GM19035 (cell line): ENCODE data around the gene PARP9.

Source experiments
- ATAC-seq: cut with Tn5 transposase; IDR thresholded peaks from one replicate; pipeline ENCODE4 v1.9.1; 2021; ENCODE audit not compliant: unreplicated experiment

The PARP9 gene

GRCh38 chr3:122564155-122564912 is at the start of gene PARP9, which contains the start of gene DTX3L:
Gene PARP9, minus strand, starts transcription at chr3:122564300. Its CDS starts 4,680 bp downstream, at chr3:122559620.
Gene DTX3L, plus strand, starts transcription at chr3:122564338. Its CDS starts 89 bp downstream, at chr3:122564427.
- ATAC-seq = peak; percentile 70

- ATAC-seq = no peak
Measured at GRCh38 chr3:122612696-122613095, 48.6 kb upstream of the PARP9 start.

GRCh38 chr3:122609798-122610559 is 45.9 kb upstream of the PARP9 start:
- ATAC-seq = peak; percentile 94

GRCh38 chr3:122608916-122609315 is 44.8 kb upstream of the PARP9 start:
- ATAC-seq = no peak

GRCh38 chr3:122606330-122606729 is 42.2 kb upstream of the PARP9 start:
- no peak for ATAC-seq

- no peak for ATAC-seq
Measured at GRCh38 chr3:122603056-122603455, 39.0 kb upstream of the PARP9 start.

GRCh38 chr3:122602011-122602710 is 38.1 kb upstream of the PARP9 start:
- ATAC-seq = no peak

GRCh38 chr3:122598556-122598955 is 34.5 kb upstream of the PARP9 start:
- no peak for ATAC-seq

GRCh38 chr3:122598151-122598550 is 34.1 kb upstream of the PARP9 start:
- no peak for ATAC-seq

- ATAC-seq = no peak
Measured at GRCh38 chr3:122594025-122594424, 29.9 kb upstream of the PARP9 start.

- ATAC-seq = no peak
Measured at GRCh38 chr3:122590610-122591009, 26.5 kb upstream of the PARP9 start.

- ATAC-seq = no peak
Measured at GRCh38 chr3:122589297-122589696, 25.2 kb upstream of the PARP9 start.

GRCh38 chr3:122587572-122587971 is 23.5 kb upstream of the PARP9 start:
- no peak for ATAC-seq

- no peak for ATAC-seq
Measured at GRCh38 chr3:122586773-122587485, 22.8 kb upstream of the PARP9 start.

GRCh38 chr3:122586098-122586497 is 22.0 kb upstream of the PARP9 start:
- no peak for ATAC-seq

- ATAC-seq = no peak
Measured at GRCh38 chr3:122582390-122582789, 18.3 kb upstream of the PARP9 start.

- no peak for ATAC-seq
Measured at GRCh38 chr3:122581622-122582021, 17.5 kb upstream of the PARP9 start.

- ATAC-seq = no peak
Measured at GRCh38 chr3:122580470-122580869, 16.4 kb upstream of the PARP9 start.

GRCh38 chr3:122578069-122578740 is 14.1 kb upstream of the PARP9 start:
- ATAC-seq = no peak

GRCh38 chr3:122577409-122578031 is 13.4 kb upstream of the PARP9 start, which contains the start of gene PARP15:
Gene PARP15, plus strand, starts transcription at chr3:122577650. Its CDS starts 18 bp downstream, at chr3:122577668.
- ATAC-seq = no peak
